HCT116 (cell line): ENCODE measurements around the gene PPP1R2B. TPM values are rescaled to one million over a fixed set of nuclear protein-coding genes. Genes with fewer than 3 reads are reported as not detected.

Experiments
- ATAC-seq: fragments of 200-7000 bp; cut with Tn5 transposase; 2 replicates; pipeline ENCODE4 v1.9.1; 2020; ENCODE audit warnings: mild to moderate bottlenecking, moderate library complexity
- BruUV-seq: library from RNA; stranded (reverse); fragments of 400-500 nt; replicated peaks from 2 replicates; lab custom pipeline; 2021; lab: Mats Ljungman, UMichigan
- CTCF ChIA-PET: fragments of 300-600 bp; sonication (Branson Sonifier 250); formaldehyde crosslinking; loops from one replicate; lab custom pipeline; 2021; ENCODE audit warnings: antibody characterized with exemption; lab: Charles Lee
- POLR2A ChIA-PET: fragments of 300-600, 350-600 bp; sonication (Branson Sonifier 250); formaldehyde crosslinking; loops from one replicate; lab custom pipeline; 2021; ENCODE audit warnings: antibody characterized with exemption; lab: Charles Lee
- RAD21 ChIA-PET, 2 experiments: fragments of 300-600 bp; sonication (Branson Sonifier 250); formaldehyde crosslinking; loops; one replicate each; lab custom pipeline; 2023; ENCODE audit warnings: low total read pairs in 2 of 2; ENCODE audit not compliant: uncharacterized antibody in 2 of 2, unreplicated experiment in 2 of 2, low non-redundant PET in 1 of 2; lab: Charles Lee
- DNase-seq: peaks from one replicate; pipeline ENCODE4 v3.0.0-alpha.2; 2010; ENCODE audit warnings: low read depth, low spot score
- H2AFZ ChIP-seq: fragments of 200-600 bp; shearing (Covaris generic), sonication (generic); 2 replicates; pipeline ENCODE4 v1.6.1; 2017; ENCODE audit warnings: low read depth, mixed run types, mixed read lengths, antibody characterized with exemption, low read length; ENCODE audit not compliant: poor library complexity, severe bottlenecking
- H3K27ac ChIP-seq: 2 replicates; pipeline ENCODE4 v1.5.1; 2012; ENCODE audit warnings: low read depth, low read length
- H3K27me3 ChIP-seq: fragments of 200-600 bp; sonication (generic); 2 replicates; pipeline ENCODE4 v1.6.1; 2016; ENCODE audit warnings: mixed run types, low read length, mixed read lengths; ENCODE audit not compliant: insufficient read depth
- H3K36me3 ChIP-seq, 2 experiments: fragments of 200-500 bp in 1 of 2; fragments of 200-600 bp in 1 of 2; sonication (Bioruptor generic) in 1 of 2; sonication (generic) in 1 of 2; 2 replicates each; pipeline versions ENCODE4 v1.5.1 to v1.6.1; 2014 to 2016; ENCODE audit warnings: low read length in 2 of 2, inconsistent platforms in 1 of 2, mixed read lengths in 1 of 2, mixed run types in 1 of 2; ENCODE audit not compliant: insufficient read depth in 2 of 2, control insufficient read depth in 1 of 2
- H3K4me1 ChIP-seq, 2 experiments: fragments of 200-600 bp in 1 of 2; sonication (generic) in 1 of 2; 2 replicates each; pipeline versions ENCODE4 v1.5.1 to v1.6.1; 2012 to 2017; ENCODE audit warnings: low read length in 2 of 2, inconsistent platforms in 1 of 2, mild to moderate bottlenecking in 1 of 2, mixed read lengths in 1 of 2, mixed run types in 1 of 2, moderate library complexity in 1 of 2; ENCODE audit not compliant: insufficient read depth in 2 of 2, control insufficient read depth in 1 of 2
- H3K4me2 ChIP-seq: fragments of 200-600 bp; sonication (generic); 2 replicates; pipeline ENCODE4 v1.6.1; 2017; ENCODE audit warnings: mixed run types, low read length, mixed read lengths
- H3K4me3 ChIP-seq, 2 experiments: fragments of 200-600 bp in 1 of 2; sonication (generic) in 1 of 2; replicated peaks in 1 of 2; 2 replicates each; pipeline ENCODE4 v1.5.1; 2011 to 2016; ENCODE audit warnings: low read length in 2 of 2, control low read depth in 1 of 2, low read depth in 1 of 2, mild to moderate bottlenecking in 1 of 2, mixed read lengths in 1 of 2, mixed run types in 1 of 2
- H3K79me2 ChIP-seq: fragments of 200-600 bp; sonication (generic); 2 replicates; pipeline ENCODE4 v1.6.1; 2017; ENCODE audit warnings: mild to moderate bottlenecking, mixed run types, low read length, moderate library complexity, mixed read lengths; ENCODE audit not compliant: insufficient read depth
- H3K9ac ChIP-seq: fragments of 200-600 bp; sonication (generic); 2 replicates; pipeline ENCODE4 v1.6.1; 2016; ENCODE audit warnings: low read length, mixed read lengths
- H3K9me2 ChIP-seq: fragments of 200-600 bp; sonication (generic), shearing (Covaris generic); 2 replicates; pipeline ENCODE4 v1.6.1; 2017; ENCODE audit warnings: mixed run types, mild to moderate bottlenecking, moderate library complexity; ENCODE audit not compliant: insufficient read depth
- H3K9me3 ChIP-seq, 2 experiments: fragments of 200-500 bp in 1 of 2; fragments of 200-600 bp in 1 of 2; sonication (Bioruptor generic) in 1 of 2; sonication (generic) in 1 of 2; 2 replicates each; pipeline ENCODE4 v1.6.1; 2014 to 2017; ENCODE audit warnings: low read length in 2 of 2, mixed read lengths in 2 of 2, inconsistent platforms in 1 of 2, low read depth in 1 of 2, mild to moderate bottlenecking in 1 of 2, mixed run types in 1 of 2, moderate library complexity in 1 of 2; ENCODE audit not compliant: control insufficient read depth in 1 of 2, insufficient read depth in 1 of 2
- H4K20me1 ChIP-seq: fragments of 200-600 bp; sonication (generic), shearing (Covaris generic); 2 replicates; pipeline ENCODE4 v1.6.1; 2017; ENCODE audit warnings: mixed run types, mild to moderate bottlenecking, moderate library complexity; ENCODE audit not compliant: insufficient read depth
- CEBPB ChIP-seq: IDR thresholded peaks from 2 replicates; pipeline ENCODE4 v1.6.1; 2012; ENCODE audit warnings: low read depth
- CTCF ChIP-seq, 3 experiments: fragments of 200-600 bp in 1 of 3; sonication (generic) in 1 of 3; IDR thresholded peaks in 2 of 3; conservative IDR thresholded peaks in 1 of 3; 2 replicates each; pipeline ENCODE4 v1.5.1; 2012 to 2017; ENCODE audit warnings: low read depth in 2 of 3, low read length in 2 of 3, antibody characterized with exemption in 1 of 3, borderline replicate concordance in 1 of 3, control low read depth in 1 of 3, mild to moderate bottlenecking in 1 of 3, mixed read lengths in 1 of 3, mixed run types in 1 of 3, moderate library complexity in 1 of 3; ENCODE audit not compliant: insufficient read depth in 1 of 3
- FOSL1 ChIP-seq: IDR thresholded peaks from 2 replicates; pipeline ENCODE4 v1.6.1; 2012; ENCODE audit warnings: low read depth
- POLR2A ChIP-seq: IDR thresholded peaks from 2 replicates; pipeline ENCODE4 v1.7.0; 2011; ENCODE audit warnings: borderline replicate concordance; ENCODE audit not compliant: insufficient read depth, insufficient read length; ENCODE audit errors: extremely low read depth
- RAD21 ChIP-seq: IDR thresholded peaks from 2 replicates; pipeline ENCODE4 v1.6.1; 2012; ENCODE audit warnings: low read depth, mild to moderate bottlenecking
- SIN3A ChIP-seq: IDR thresholded peaks from 2 replicates; pipeline ENCODE4 v1.6.1; 2012; ENCODE audit warnings: low read depth
- ZBTB33 ChIP-seq: IDR thresholded peaks from 2 replicates; pipeline ENCODE4 v1.6.1; 2011; ENCODE audit warnings: mild to moderate bottlenecking, low read length, moderate library complexity; ENCODE audit not compliant: insufficient replicate concordance; ENCODE audit errors: extremely low read depth
- intact Hi-C: fragments of 100-400 bp; cut with micrococcal nuclease; formaldehyde crosslinking; loops from 2 replicates; pipeline ENCODE4 v1.10.0; 2022
- total RNA-seq: library from RNA; stranded (reverse); gene quantifications from one replicate; pipeline ENCODE4 v1.2.1, GENCODE V29; 2021; ENCODE audit not compliant: unreplicated experiment

PPP1R2B gene
- total RNA-seq, 1 experiment from 2014 or later: not detected

GRCh38 chr5:156824800-156825199, 25.3 kb upstream of the PPP1R2B start:
- Histone ChIP-seq H3K9me3 (no peaks in the 10 kb centered on the region), H3K9me2 (no peaks in the 10 kb centered on the region), H3K4me3 (no peak overlapping the region), H3K9ac (no peak overlapping the region), H3K4me1 (no peaks in the 10 kb centered on the region), H3K79me2 (no peaks in the 10 kb centered on the region), H3K27ac (no peak overlapping the region), H3K36me3 (no peaks in the 10 kb centered on the region), H2AFZ (no peak overlapping the region), H4K20me1 (no peaks in the 10 kb centered on the region), H3K27me3 (0 out of 2 replicates have a peak, but pooled peaks cover 4% of the 10 kb centered on the region), H3K4me2 (no peak overlapping the region)
- ChIA-PET CTCF (interaction anchor here (1.7 kb wide), 1 partner anchor 307 kb away, joined by 11 read pairs; no protein-coding TSS in a partner anchor), POLR2A (no interaction called here), RAD21 (no interaction called here)
- DNase-seq (peak; percentile 21), ATAC-seq (no peak; the same call in 1 of the 2 replicates)
- no TSS peak for BruUV-seq
- no peak for TF ChIP-seq ZBTB33
- TF ChIP-seq POLR2A: no peak
- TF ChIP-seq CEBPB: no peak
- no peak for TF ChIP-seq FOSL1
- peak in 2 of 3 experiments; percentile 6 to 45; a peak in 1 of 6 replicates for TF ChIP-seq CTCF (IDR thresholded peaks at IDR 0.05 in 2 of 3, conservative IDR thresholded peaks at IDR 0.05 in 1 of 3; ENCODE audit: borderline replicate concordance in 1 of 3, insufficient read depth in 1 of 3, low read depth in 2 of 3, low read length in 2 of 3)
- TF ChIP-seq SIN3A: no peak
- peak; percentile 51 for TF ChIP-seq RAD21
- intact Hi-C loops: loop anchor here (1.0 to 10.0 kb wide), 2 partner anchors 1685 to 1850 kb away; no protein-coding TSS in a partner anchor
